Breast epithelium (tissue), 4 donors: Measurements from ENCODE around the gene NANOS2. TPM values are rescaled to one million over a fixed set of nuclear protein-coding genes. Genes with fewer than 3 reads are reported as not detected.

Source experiments
- DNase-seq, 2 donors: peaks; one replicate each; pipeline ENCODE4 v3.0.0-alpha.2; 2019; ENCODE audit warnings: low spot score in 2 of 2
- H3K27ac ChIP-seq, 2 donors: fragments of 200-600 bp; sonication (generic) in 1 of 2; one replicate each; pipeline ENCODE4 v1.5.1; 2016 to 2019; ENCODE audit warnings: mild to moderate bottlenecking in 1 of 2
- H3K27me3 ChIP-seq, 2 donors: fragments of 200-600 bp; sonication (generic) in 1 of 2; one replicate each; pipeline versions ENCODE4 v1.5.1 to v1.6.0; 2017 to 2019; ENCODE audit warnings: control low read depth in 1 of 2, mild to moderate bottlenecking in 1 of 2
- H3K36me3 ChIP-seq: fragments of 200-600 bp; one replicate; pipeline ENCODE4 v1.5.1; 2019
- H3K4me1 ChIP-seq, 2 donors: fragments of 200-600 bp; sonication (generic); one replicate each; pipeline ENCODE4 v1.5.1; 2016 to 2019; ENCODE audit warnings: control low read depth in 1 of 2
- H3K4me3 ChIP-seq, 3 donors: fragments of 200-600 bp; sonication (generic); 1 replicate in 2 of 3; 2 replicates in 1 of 3; pipeline ENCODE4 v1.5.1; 2016 to 2019; ENCODE audit warnings: mild to moderate bottlenecking in 3 of 3, moderate library complexity in 2 of 3
- H3K9me3 ChIP-seq, 2 donors: fragments of 200-600 bp; sonication (generic) in 1 of 2; one replicate each; pipeline ENCODE4 v1.5.1; 2016 to 2019; ENCODE audit warnings: control low read depth in 1 of 2
- POLR2A ChIP-seq: fragments of 450-650 bp; IDR thresholded peaks from one replicate; pipeline ENCODE4 v1.6.1; 2016; ENCODE audit warnings: antibody characterized with exemption, mild to moderate bottlenecking, moderate library complexity
- POLR2AphosphoS5 ChIP-seq, 3 donors: sonication (generic); formaldehyde crosslinking; IDR thresholded peaks; one replicate each; pipeline ENCODE4 v1.6.1; 2017; ENCODE audit warnings: antibody characterized with exemption in 3 of 3
- intact Hi-C: fragments of 100-400 bp; cut with DNase I; formaldehyde crosslinking; loops from one replicate; pipeline ENCODE4 v1.15.1; 2023; ENCODE audit warnings: low total_unique reads
- total RNA-seq, 3 donors: library from RNA; depleted of rRNA; stranded (reverse); fragments of >200 nt; gene quantifications; one replicate each; pipeline ENCODE4 v1.1.0, GENCODE V29; 2016
- TF ChIP-seq, protein P1 (sequence below), 3 donors: fragments of 450-650 bp; IDR thresholded peaks; one replicate each; pipeline ENCODE4 v1.5.1; 2016 to 2017; ENCODE audit warnings: antibody characterized with exemption in 3 of 3, mild to moderate bottlenecking in 3 of 3, moderate library complexity in 3 of 3

Gene NANOS2
- total RNA-seq, 3 donors from 2014 or later = not detected

DNA sequence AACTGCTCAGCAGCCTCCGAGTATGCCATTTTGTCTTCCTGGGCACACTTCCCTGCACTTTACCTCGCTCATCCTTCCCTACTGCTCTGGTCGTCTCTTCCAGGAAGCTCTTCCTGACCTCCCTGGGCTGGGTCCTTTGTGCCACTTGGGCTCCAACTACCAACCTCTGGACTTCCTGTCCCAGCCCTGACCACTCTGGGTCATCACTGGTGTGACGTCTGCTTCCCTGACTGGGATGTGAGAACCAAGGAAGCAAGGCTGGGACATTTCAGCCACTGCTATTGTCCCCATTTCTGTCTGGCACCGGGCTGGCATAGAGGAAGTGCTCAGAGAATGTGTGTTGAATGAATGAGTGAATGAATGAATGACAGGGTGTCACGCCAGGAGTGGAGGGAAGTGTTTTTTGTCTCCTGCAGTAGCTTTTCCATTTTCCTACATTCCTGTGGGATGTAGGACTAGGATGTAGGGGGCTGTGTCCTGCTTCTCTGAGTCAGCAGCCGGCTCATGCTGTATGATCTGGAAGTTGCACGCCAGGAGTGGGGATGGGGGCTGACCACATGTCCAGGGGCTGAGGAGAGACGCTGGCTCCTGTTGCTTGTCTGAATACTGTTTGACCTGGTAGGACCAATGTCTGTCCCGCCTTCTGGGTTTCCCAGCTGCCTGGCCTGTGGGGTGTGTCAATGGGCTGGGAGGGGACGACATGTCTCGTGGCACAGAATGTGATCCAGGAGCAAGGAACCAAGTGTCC lies 44.4 kb upstream of the NANOS2 start:
- no peak for DNase-seq
- peaks cover 0 to 37% of the 10 kb centered on the region in 2 donors for H3K27me3 ChIP-seq
- H3K4me3 ChIP-seq = no peak overlapping the region
- no peaks in the 10 kb centered on the region for H3K9me3 ChIP-seq
- no peaks in the 10 kb centered on the region for H3K4me1 ChIP-seq
- intact Hi-C loops = no loop called here
- TF ChIP-seq, protein P1, sequence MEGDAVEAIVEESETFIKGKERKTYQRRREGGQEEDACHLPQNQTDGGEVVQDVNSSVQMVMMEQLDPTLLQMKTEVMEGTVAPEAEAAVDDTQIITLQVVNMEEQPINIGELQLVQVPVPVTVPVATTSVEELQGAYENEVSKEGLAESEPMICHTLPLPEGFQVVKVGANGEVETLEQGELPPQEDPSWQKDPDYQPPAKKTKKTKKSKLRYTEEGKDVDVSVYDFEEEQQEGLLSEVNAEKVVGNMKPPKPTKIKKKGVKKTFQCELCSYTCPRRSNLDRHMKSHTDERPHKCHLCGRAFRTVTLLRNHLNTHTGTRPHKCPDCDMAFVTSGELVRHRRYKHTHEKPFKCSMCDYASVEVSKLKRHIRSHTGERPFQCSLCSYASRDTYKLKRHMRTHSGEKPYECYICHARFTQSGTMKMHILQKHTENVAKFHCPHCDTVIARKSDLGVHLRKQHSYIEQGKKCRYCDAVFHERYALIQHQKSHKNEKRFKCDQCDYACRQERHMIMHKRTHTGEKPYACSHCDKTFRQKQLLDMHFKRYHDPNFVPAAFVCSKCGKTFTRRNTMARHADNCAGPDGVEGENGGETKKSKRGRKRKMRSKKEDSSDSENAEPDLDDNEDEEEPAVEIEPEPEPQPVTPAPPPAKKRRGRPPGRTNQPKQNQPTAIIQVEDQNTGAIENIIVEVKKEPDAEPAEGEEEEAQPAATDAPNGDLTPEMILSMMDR (IDR thresholded peaks at IDR 0.05) = no peak
- TF ChIP-seq POLR2AphosphoS5 (IDR thresholded peaks at IDR 0.05) (no peak), POLR2A (no peak)
- H3K36me3 ChIP-seq = no peaks in the 10 kb centered on the region
- peak overlapping the region in 1 of 2 donors; percentile 61 for H3K27ac ChIP-seq

DNA sequence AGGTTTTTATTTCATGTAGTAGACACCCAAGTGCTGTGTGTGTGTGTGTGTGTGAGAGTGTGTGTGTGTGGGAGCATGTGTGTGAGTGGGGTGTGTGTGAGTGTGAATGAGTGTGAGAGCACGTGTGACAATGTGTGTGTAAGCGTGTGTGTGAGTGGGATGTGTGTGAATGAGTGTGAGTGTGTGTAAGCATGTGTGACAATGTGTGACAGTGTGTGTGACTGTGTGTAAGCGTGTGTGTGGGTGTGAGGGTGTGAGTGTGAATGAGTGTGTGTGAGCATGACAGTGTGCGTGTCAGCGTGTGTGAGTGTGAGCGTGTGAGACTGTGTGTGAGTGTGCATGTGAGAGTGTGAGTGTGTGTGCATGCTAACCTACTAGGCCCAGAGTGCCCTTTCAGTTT lies 43.7 kb upstream of the NANOS2 start:
- Histone ChIP-seq H3K4me1 (no peaks in the 10 kb centered on the region), H3K4me3 (no peak overlapping the region), H3K36me3 (no peaks in the 10 kb centered on the region), H3K9me3 (no peaks in the 10 kb centered on the region), H3K27me3 (peaks cover 0 to 43% of the 10 kb centered on the region in 2 donors), H3K27ac (peak overlapping the region in 1 of 2 donors; percentile 61)
- no peak for TF ChIP-seq POLR2AphosphoS5 (IDR thresholded peaks at IDR 0.05)
- TF ChIP-seq, protein P1 (IDR thresholded peaks at IDR 0.05) = no peak
- no peak for TF ChIP-seq POLR2A
- no peak for DNase-seq
- intact Hi-C loops = no loop called here

DNA sequence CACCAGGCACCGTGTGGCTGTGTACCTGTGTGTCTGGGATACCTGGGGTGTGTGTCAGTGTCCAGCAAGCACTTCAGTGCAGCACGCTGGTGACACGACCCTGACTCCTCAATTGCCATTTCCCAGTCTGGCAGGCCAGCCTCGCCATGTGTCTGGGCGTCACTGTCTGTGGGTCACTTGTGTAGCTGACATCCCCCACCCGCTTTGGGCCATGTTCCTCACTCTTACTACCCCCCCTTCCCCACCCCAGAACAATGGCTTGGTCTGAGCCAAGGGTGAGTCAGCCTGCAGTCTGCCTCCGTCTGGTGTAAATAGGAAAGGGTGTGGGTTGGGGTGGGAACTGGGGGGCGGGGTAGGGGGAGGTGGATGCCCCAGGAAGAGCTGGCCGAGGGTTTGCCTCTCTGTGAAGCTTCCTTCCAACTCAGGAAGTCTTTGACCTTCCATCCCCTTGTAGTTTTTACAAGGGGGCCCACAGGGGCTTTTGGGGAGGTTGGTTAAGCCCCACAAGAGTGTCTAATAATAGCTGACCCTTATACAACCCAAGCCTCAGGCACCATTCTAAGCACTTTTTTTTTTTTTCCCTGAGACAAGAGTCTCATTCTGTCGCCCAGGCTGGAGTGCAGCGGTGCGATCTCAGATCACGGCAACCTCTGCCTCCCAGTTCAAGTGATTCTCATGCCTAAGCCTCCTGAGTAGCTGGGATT lies 41.5 kb upstream of the NANOS2 start:
- Histone ChIP-seq H3K27me3 (peaks cover 0 to 42% of the 10 kb centered on the region in 2 donors), H3K4me1 (no peaks in the 10 kb centered on the region)

DNA sequence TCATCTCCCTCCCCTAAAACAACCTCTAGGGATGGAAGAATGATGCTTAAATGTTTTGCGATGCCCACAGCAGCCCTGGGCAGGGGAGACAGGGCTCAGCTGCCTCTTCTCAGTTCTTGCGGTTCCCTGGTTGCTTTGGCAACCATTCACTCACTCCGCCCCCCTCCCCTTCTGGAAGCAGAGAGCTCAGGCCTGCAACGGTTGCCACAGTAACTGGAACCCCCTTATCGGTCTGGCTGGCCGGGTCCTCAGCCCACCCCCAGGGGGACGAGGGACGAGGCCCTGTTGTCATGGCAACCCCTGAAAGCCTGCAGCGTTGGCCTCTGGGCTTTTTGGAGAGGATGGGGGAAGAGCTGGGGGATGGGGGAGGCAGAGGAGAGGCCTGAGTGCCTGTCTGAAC lies 39.6 kb upstream of the NANOS2 start:
- intact Hi-C loops = no loop called here
- no peak overlapping the region for H3K4me3 ChIP-seq
- H3K36me3 ChIP-seq = no peaks in the 10 kb centered on the region
- DNase-seq = no peak
- H3K4me1 ChIP-seq = no peaks in the 10 kb centered on the region
- H3K9me3 ChIP-seq = peaks cover 0 to 5% of the 10 kb centered on the region in 2 donors
- peaks cover 0 to 29% of the 10 kb centered on the region in 2 donors for H3K27me3 ChIP-seq
- no peak for TF ChIP-seq POLR2AphosphoS5 (IDR thresholded peaks at IDR 0.05)
- TF ChIP-seq, protein P1 (IDR thresholded peaks at IDR 0.05) = no peak
- no peak for TF ChIP-seq POLR2A
- peak overlapping the region in 1 of 2 donors; percentile 25 for H3K27ac ChIP-seq

More for the DNA sequence above, 41.5 kb upstream of the NANOS2 start:
- DNase-seq = peak in 1 of 2 donors; percentile 30
- no peak for TF ChIP-seq POLR2A
- no peak for TF ChIP-seq POLR2AphosphoS5 (IDR thresholded peaks at IDR 0.05)
- TF ChIP-seq, protein P1 (IDR thresholded peaks at IDR 0.05) = no peak
- Histone ChIP-seq H3K36me3 (no peaks in the 10 kb centered on the region), H3K4me3 (no peak overlapping the region), H3K27ac (peak overlapping the region in 1 of 2 donors; percentile 55), H3K9me3 (peaks cover 0 to 5% of the 10 kb centered on the region in 2 donors)
- intact Hi-C loops = no loop called here

DNA sequence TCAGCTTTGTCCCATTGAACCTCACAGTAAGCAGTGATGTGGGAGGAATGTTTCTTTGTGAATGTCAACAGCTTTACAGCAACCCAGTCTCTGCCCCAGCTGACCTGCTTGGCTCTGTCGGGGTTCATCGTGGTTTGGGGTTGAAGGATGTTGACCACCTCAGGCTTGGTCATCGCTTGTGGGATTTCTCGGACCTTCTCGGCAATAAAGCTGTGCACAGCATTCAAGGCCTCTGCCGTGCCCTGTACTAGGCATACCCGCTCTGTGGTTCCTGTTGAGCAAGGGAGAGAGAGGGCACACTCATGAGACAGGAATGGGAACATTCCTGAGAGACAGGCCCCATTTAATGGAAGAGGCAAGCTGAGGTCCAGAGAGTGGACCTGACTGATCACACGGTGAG lies 39.1 kb upstream of the NANOS2 start:
- H3K27me3 ChIP-seq = peaks cover 0 to 24% of the 10 kb centered on the region in 2 donors
- intact Hi-C loops = no loop called here

More for the DNA sequence above, 39.1 kb upstream of the NANOS2 start:
- TF ChIP-seq POLR2AphosphoS5 (IDR thresholded peaks at IDR 0.05) = no peak
- no peak overlapping the region for H3K4me3 ChIP-seq
- H3K36me3 ChIP-seq = no peaks in the 10 kb centered on the region
- H3K9me3 ChIP-seq = peaks cover 0 to 5% of the 10 kb centered on the region in 2 donors
- DNase-seq = no peak
- no peaks in the 10 kb centered on the region for H3K4me1 ChIP-seq
- no peak overlapping the region for H3K27ac ChIP-seq
